Fibroblast of skin of right biceps (primary cell): ENCODE data around the gene SRD5A1.

Source experiments
- DNase-seq: peaks from one replicate; pipeline ENCODE4 v3.0.0-alpha.2; 2013

Gene SRD5A1

DNA sequence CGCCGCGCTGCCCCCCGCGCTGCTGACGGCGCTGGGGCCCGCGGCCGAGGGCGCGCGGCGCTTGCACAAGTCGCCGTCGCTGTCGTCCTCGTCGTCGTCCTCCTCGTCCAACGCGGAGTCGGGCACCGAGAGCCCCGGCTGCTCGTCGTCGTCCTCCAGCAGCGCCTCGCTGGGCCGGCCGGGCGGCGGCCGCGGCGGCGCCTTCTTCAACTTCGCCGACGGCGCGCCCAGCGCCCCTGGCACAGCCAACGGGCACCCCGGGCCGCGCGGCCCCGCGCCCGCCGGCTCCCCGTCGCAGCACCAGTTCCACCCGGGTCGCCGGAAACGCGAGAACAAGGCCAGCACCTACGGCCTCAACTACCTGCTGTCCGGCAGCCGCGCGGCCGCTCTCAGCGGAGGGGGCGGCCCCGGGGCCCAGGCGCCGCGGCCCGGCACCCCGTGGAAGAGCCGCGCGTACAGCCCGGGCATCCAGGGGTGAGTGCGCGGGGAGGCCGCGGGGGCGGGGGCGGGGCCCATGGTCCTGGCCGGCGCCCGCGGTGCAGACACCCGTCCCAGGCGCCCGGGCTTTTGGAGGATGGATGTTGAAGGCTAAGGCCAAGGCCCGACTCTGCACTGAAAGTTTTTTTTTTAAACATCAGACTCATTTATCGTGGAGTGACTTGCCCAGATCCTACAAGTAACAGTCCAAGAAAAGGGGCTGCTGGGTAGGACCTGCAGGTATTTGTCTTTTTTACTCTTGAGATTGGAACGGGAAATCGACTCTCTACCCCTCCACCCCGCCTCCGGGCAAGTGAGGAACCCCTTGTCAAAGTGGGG, 81.2 kb downstream of the SRD5A1 start:
- no peak for DNase-seq

DNA sequence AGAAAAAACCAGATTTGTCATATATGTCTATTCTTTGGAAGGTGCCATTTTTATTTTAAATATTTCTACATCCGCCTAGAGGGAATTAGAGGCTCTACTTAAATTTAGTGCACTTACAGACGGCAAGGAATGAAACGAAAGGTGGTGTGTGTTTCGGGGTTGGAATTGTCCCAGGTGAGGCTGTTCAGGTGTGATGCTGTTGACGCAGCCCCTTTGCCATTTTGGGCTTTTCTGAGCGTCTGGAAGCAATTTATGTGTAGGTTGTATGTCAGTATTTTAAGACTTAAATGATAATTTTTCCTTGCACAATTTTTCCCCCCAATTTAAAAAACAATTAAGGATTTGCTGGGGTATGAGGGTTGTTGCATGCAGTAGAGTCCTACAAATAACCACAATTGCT, 82.0 kb downstream of the SRD5A1 start:
- no peak for DNase-seq

DNA sequence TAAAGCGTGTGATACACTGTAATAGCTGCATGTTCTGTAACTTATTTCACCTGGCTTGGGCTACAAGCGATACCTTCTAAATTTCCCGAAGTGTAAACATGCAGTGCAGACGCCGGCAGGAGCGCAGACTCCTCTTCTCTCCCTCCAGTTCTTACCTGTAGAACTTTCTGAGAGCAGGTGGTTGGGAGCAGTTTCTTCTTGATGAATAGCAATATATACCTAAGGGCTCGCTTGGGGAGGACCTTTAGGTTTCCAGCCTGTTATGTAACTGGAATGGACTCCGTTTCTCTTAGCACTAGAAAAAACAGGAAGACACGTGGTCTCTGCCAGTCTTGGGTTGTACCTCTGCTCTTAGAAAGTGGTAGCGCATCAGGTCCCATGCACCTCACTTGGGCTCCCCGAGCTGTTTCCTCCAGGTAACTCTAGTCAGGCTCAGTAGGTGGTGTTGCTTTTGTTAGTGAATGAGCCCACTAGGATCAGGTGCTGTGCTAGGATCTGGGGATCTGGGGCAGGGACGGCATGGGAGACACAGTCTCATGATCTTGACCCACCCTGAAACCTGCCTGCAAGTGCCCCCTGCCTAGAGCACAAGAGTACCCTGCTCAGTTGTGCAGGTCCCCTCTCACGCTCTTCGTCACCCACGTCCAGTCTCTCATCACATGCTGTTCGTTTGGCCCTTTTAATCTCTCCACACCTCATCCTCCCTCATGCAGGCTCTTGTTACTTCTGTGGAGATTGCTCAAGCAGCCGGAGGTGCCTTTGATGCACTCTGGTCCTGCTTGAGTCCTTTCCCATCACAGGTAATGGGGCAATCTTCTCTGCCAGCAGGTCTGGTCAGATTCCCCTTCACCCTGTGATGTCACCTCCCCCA, 82.8 kb downstream of the SRD5A1 start:
- no peak for DNase-seq

DNA sequence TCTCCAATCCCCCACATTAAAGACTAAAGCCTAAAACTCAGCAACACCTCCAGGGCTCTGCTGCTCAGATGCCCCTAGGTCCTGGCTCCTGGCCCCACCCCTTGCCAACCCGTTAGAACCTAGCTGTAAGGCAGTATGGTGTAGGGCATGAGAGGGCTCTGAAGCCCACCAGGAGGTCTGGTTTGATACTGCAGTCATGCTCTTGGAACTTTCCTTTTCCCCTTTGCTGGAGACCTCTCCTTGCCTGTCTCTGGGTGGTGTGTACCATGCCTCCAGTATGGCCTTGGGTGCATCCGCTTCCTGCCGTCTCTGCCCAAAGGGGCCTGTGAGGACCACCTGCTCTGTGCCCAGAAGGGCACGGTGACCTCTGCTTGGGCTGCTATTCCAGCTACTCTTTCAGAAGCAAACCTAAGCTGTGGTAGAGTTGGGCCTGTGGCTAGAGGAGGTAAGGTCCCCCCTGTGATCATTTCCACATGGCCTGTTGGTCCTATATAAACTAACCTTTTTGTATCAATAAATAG, 83.4 kb downstream of the SRD5A1 start:
- no peak for DNase-seq

DNA sequence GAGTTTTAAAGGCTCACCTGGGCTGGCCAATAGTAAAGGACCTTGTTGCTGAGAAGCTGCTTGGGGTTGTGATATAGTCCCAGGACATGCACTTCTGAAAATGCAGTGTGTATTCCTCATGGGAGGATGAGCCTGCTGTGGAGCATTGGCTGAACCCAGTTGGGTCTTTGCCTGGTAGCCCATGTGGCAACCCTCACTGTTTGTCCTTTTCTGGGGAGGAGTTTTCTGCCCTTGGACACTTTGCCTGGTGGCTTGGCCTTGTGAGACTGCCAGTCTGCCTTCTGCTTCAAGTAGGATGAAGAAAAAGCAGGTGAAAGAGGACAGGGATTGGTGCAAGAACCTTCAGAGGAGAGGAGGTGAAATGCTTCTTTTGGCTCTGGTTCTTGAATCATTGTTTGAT, 84.0 kb downstream of the SRD5A1 start:
- DNase-seq, result no peak

DNA sequence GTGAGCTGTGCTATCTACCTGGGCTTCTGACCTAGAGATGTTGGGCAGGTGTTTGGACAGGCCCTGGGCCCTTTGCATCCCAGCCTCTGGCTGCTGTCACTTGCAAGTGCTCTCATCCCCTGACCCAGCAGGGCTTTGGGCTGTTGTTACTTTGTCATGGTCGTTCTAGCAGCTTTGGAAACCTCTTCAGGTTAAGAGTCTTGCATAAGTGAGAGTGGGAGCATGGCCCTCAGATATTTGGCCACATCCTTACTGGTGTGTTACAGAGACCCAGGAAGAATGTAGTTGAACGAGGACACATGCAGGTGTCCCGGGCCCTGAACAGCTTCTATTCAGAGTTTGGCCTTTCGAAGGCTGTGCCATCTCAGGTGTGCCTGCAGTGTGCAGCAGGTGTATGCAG, 84.4 kb downstream of the SRD5A1 start:
- DNase-seq, result no peak

DNA sequence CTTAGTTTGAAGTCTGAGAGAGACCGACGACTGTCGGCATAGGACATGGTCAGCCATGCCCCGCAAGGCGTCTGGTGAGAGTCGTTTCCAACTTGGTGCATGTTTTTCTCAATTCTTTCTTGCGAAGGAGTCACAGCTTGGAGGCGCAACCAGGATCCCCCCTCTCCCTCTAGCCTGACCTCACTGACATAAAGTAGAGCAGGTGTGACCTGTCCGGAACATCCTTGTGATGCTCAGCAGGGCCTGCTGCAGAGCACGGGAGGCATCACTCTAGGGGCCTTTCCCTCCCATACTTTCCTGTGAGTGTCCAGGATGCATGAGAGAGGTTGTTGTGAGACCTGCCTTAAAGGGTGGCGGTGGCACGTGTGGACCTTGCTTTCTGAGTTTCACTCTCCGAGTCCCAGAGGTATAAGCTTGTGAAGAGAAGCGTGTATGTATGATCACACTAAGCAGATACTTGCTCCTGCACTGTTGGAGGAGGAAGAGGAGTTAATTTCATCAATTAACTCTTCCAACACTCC, 85.0 kb downstream of the SRD5A1 start:
- DNase-seq, result no peak

DNA sequence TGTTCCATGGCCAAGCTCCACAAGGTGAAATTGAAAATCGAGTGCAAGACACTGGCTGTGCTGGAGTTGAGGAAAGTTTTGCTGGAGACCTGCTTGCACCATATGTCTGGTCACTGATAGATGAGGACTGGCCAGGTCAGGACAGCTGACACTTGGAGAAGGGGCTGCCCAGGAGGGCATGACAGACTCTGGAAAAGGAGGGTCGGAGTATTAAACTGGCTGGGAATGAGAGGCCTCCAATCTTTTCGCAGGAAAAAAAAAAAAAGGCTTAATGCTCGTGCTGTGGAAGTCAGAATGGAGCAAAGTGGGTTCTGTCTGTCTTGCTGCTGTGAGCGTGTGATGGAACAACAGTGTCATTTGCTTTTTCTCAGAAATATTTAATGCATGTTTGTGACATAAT, 85.5 kb downstream of the SRD5A1 start:
- no peak for DNase-seq

DNA sequence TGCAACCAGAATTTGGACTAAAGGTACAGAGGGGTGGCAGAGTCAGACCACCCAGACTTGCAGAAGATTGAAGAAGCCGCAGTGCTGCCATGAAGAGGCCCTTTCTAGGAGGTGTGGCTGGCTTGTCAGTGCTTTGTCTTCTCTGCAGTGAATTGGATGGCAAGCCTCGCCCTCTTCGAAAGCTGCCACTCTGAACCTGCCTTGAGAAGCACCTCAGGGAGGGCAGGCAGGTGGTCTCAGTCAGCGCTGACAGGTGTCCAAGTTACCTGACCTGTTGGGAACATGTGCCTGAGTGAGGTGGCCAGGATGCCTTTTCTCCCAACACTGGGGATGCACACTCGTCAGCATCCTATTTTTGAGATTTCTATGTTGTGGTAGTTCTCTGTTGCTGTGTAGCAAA, 86.2 kb downstream of the SRD5A1 start:
- no peak for DNase-seq

DNA sequence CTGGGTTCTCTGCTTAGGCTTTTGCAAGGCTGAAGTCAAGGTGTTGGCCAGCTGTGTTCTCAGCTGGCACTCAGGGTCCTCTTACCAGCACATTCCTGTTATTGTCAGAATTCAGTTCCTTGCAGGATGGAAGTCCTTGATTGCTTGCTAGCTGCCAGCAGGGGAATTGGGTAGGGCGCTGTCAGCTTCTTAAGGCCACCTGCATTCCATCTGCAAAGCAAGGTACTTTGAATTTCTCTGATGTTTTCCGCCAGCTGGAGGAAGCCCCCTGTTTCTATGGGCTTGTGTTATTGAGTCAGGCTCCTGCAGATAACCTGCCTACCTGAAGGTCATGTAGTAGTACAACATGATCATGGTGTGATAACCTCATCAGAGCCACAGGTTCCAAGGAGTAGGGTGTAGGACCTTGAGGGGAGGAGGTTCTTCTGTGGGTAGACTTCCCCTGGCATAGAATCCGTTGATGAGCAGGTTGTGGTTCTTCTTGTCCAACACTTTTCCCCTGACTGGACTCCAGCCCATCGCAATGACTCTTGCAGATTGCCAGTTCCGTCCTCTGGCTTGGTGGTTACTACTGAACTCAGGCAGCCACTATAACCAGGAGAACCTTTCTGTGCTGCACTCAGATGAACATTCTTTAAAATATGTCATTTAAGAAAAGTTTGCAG, 86.8 kb downstream of the SRD5A1 start:
- no peak for DNase-seq

DNA sequence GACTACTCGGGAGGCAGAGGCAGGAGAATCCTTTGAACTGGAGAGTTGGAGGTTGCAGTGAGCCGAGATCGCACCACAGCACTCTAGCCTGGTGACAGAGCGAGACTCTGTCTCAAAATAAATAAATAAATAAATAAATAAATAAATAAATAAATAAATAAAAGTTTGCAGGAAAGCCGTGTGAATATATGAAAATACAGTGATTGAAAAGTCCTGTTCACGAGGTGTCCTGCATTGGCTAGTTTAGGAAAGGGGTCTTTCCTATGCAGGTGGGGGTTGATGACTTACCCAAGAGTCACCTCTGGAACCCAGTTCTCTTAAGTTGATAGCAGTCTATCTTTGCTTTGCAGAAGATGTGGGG, 87.3 kb downstream of the SRD5A1 start:
- DNase-seq, result no peak

DNA sequence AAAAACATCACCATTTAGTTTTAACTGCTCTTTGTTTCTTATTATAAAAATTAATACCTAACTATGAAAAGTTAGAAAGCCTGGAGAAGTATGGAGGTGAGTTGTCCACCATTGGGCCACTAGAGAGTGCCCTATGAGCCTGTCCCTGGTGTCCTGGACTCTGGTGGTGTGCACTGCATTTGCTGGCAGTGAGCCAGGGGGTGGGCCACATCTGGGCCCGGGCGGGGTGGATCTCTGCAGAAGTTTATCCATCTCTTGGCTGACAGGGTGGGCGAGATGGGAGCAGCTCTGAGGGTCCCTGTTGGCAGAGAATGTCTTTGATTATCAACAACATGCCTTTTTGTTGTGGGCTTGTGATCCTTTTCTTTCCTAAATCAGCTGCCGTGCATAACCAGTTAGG, 88.2 kb downstream of the SRD5A1 start:
- DNase-seq, result no peak

DNA sequence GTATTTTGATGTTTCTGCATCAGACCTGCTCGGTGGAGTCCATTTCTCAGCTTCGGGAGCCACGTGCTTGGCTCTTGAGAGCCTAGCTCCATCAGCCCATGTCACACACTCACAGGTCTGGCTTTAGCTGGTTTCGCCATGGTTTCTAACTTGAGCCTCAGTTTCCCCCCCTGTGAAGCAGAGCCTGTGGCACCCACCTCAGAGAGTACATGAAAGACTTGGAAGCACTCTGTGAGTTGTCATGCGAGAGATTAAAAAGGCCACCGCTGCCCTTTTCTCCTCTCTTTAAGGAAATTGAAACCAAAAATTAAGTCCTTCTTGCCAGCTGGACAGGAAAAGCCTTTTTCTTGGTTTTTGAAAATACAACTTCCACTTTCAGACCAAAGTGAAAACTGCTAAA, 88.8 kb downstream of the SRD5A1 start:
- no peak for DNase-seq

DNA sequence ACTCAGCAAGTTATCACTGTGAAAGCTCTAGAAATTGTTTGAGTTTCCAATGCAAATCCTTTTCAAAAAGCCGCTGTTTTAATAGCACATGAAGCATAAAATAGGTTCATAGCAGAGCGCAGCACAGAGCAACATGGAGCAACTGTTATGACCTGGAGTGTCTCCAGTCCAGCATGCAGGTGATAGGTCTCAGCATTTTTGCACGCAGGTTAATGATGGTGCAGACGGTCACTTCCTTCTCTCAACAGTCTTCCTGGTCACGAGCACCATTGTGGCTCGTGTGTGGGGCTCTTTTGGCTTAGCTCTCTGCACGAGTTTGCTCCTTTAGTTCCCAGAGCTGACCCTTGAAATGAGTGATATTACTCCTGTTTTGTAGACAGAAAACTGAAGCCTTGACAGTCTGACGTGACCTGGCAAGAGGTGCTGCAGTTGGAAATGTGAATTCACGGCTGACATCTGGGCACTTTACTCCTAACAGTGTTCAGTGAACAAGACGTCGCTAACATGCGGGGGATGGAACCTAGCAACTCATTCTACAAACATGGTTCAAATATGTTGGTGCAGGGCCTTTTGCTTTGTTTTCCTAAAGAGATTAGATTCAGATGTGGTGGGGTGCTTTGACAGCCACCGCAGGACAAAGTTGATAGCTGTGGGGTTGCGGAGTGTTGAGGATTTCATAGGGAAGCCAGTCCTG, 90.0 kb downstream of the SRD5A1 start:
- DNase-seq, result no peak

DNA sequence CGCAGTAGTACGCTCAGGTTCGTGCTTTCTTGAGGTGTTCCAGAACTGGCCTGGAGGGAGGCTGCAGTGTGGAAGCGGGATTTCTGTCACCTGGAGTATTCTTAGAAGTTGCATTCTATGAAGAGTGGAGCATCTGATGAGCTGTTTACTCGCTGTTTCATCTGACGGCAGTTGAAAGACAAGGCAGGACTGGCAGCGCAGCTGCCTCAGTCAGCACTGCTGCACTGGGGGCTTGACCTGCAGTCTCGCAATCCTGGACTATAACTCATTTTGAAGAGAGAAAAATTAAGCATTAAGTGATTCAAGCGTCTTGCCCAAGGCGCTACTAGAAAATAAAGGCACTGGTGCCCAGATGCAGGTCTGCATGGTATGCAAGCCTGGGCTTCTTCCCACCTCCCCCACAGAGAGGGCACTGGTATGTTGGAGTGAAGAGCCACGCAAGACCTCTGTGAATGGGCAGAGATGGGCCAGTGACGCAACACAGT, 90.6 kb downstream of the SRD5A1 start:
- no peak for DNase-seq
